Mucosa of stomach (tissue), 1 donor: ENCODE measurements around the gene GNAQ.
"Not testable (repeated sequence)": the region's sequence is repeated elsewhere in the genome, so short reads cannot be mapped to it uniquely, and the experiment has no call there.

Experiments used
- H3K27me3 ChIP-seq: one replicate; pipeline ENCODE4 v1.7.0; 2013; ENCODE audit warnings: mild to moderate bottlenecking, low read length; ENCODE audit not compliant: control insufficient read depth, insufficient read depth
- H3K36me3 ChIP-seq: one replicate; pipeline ENCODE4 v1.7.0; 2013; ENCODE audit warnings: low read length; ENCODE audit not compliant: control insufficient read depth, insufficient read depth
- H3K4me1 ChIP-seq: one replicate; pipeline ENCODE4 v1.7.0; 2013; ENCODE audit warnings: mild to moderate bottlenecking, low read length; ENCODE audit not compliant: control insufficient read depth, insufficient read depth
- H3K4me3 ChIP-seq: one replicate; pipeline ENCODE4 v1.7.0; 2013; ENCODE audit warnings: low read length
- H3K9ac ChIP-seq: one replicate; pipeline ENCODE4 v1.7.0; 2013; ENCODE audit warnings: mild to moderate bottlenecking, low read length, moderate library complexity
- H3K9me3 ChIP-seq: one replicate; pipeline ENCODE4 v1.7.0; 2013; ENCODE audit warnings: mild to moderate bottlenecking, low read length, moderate library complexity; ENCODE audit not compliant: control insufficient read depth
- donor health status: Pancreatic carcinoma.

GNAQ gene

GRCh38 chr9:77717608-77718297 is 313.9 kb downstream of the GNAQ start:
- not testable (repeated sequence) for H3K9ac ChIP-seq, H3K4me1 ChIP-seq, H3K4me3 ChIP-seq, H3K27me3 ChIP-seq, H3K9me3 ChIP-seq, H3K36me3 ChIP-seq

GRCh38 chr9:77714077-77714549 is 317.5 kb downstream of the GNAQ start:
- no peak overlapping the region for H3K9ac ChIP-seq
- H3K36me3 ChIP-seq: no peaks in the 10 kb centered on the region
- no peaks in the 10 kb centered on the region for H3K4me1 ChIP-seq
- no peaks in the 10 kb centered on the region for H3K27me3 ChIP-seq
- H3K4me3 ChIP-seq: no peak overlapping the region
- no peaks in the 10 kb centered on the region for H3K9me3 ChIP-seq

GRCh38 chr9:77712533-77713130 is 319.0 kb downstream of the GNAQ start:
- no peaks in the 10 kb centered on the region for H3K27me3 ChIP-seq
- H3K9ac ChIP-seq: no peak overlapping the region
- no peaks in the 10 kb centered on the region for H3K9me3 ChIP-seq
- H3K36me3 ChIP-seq: no peaks in the 10 kb centered on the region
- H3K4me3 ChIP-seq: no peak overlapping the region
- no peaks in the 10 kb centered on the region for H3K4me1 ChIP-seq

- Histone ChIP-seq H3K9ac (no peak overlapping the region), H3K4me1 (no peaks in the 10 kb centered on the region), H3K36me3 (no peaks in the 10 kb centered on the region), H3K9me3 (no peaks in the 10 kb centered on the region), H3K4me3 (no peak overlapping the region), H3K27me3 (no peaks in the 10 kb centered on the region)
Measured at GRCh38 chr9:77710965-77711648, 320.5 kb downstream of the GNAQ start.

GRCh38 chr9:77710316-77710715 is 321.3 kb downstream of the GNAQ start:
- H3K4me1 ChIP-seq: no peaks in the 10 kb centered on the region

GRCh38 chr9:77708064-77708815 is 323.4 kb downstream of the GNAQ start:
- H3K27me3 ChIP-seq: no peaks in the 10 kb centered on the region
- H3K9me3 ChIP-seq: no peaks in the 10 kb centered on the region
- H3K4me1 ChIP-seq: no peaks in the 10 kb centered on the region
- H3K4me3 ChIP-seq: no peak overlapping the region
- H3K36me3 ChIP-seq: no peaks in the 10 kb centered on the region
- no peak overlapping the region for H3K9ac ChIP-seq

More at GRCh38 chr9:77710316-77710715, 321.3 kb downstream of the GNAQ start:
- H3K36me3 ChIP-seq: no peaks in the 10 kb centered on the region
- no peaks in the 10 kb centered on the region for H3K9me3 ChIP-seq
- H3K27me3 ChIP-seq: no peaks in the 10 kb centered on the region
- H3K9ac ChIP-seq: no peak overlapping the region
- H3K4me3 ChIP-seq: no peak overlapping the region

GRCh38 chr9:77707383-77708063 is 324.1 kb downstream of the GNAQ start:
- no peak overlapping the region for H3K4me3 ChIP-seq

GRCh38 chr9:77705636-77706035 is 326.0 kb downstream of the GNAQ start:
- H3K36me3 ChIP-seq: no peaks in the 10 kb centered on the region
- H3K4me3 ChIP-seq: no peak overlapping the region
- no peaks in the 10 kb centered on the region for H3K9me3 ChIP-seq
- H3K4me1 ChIP-seq: no peaks in the 10 kb centered on the region
- H3K27me3 ChIP-seq: no peaks in the 10 kb centered on the region
- no peak overlapping the region for H3K9ac ChIP-seq

More at GRCh38 chr9:77707383-77708063, 324.1 kb downstream of the GNAQ start:
- Histone ChIP-seq H3K27me3 (no peaks in the 10 kb centered on the region), H3K36me3 (no peaks in the 10 kb centered on the region), H3K4me1 (no peaks in the 10 kb centered on the region), H3K9me3 (no peaks in the 10 kb centered on the region), H3K9ac (no peak overlapping the region)

- not testable (repeated sequence) for H3K4me3 ChIP-seq, H3K4me1 ChIP-seq, H3K9ac ChIP-seq, H3K27me3 ChIP-seq, H3K36me3 ChIP-seq, H3K9me3 ChIP-seq
Measured at GRCh38 chr9:77702521-77703390, 328.9 kb downstream of the GNAQ start.

- Histone ChIP-seq H3K9ac (no peak overlapping the region), H3K9me3 (no peaks in the 10 kb centered on the region), H3K27me3 (peaks cover 2% of the 10 kb centered on the region), H3K4me1 (no peaks in the 10 kb centered on the region), H3K4me3 (no peak overlapping the region), H3K36me3 (no peaks in the 10 kb centered on the region)
Measured at GRCh38 chr9:77697238-77697984, 334.2 kb downstream of the GNAQ start.
